Activated CD4-positive, alpha-beta T cell treated with anti-CD3 and anti-CD28 coated beads, Interleukin-2, amount 10 ng/mL, durations not matched to agents 24 days and 14 days (primary cell): ENCODE measurements around the gene SLC5A4. TPM values are rescaled to one million over a fixed set of nuclear protein-coding genes. Genes with fewer than 3 reads are reported as not detected.
A peak's percentile ranks its signal among the peaks of the same experiment; 100 is the strongest.

Experiments used
- DNase-seq: peaks from one replicate; pipeline ENCODE4 v3.0.0; 2022
- H3K27ac Mint-ChIP-seq: one replicate; pipeline ENCODE4 v1.8.0; 2022; ENCODE audit warnings: mild to moderate bottlenecking, mixed read lengths
- H3K27me3 Mint-ChIP-seq: one replicate; pipeline ENCODE4 v1.8.0; 2022; ENCODE audit warnings: mixed read lengths
- H3K36me3 Mint-ChIP-seq: one replicate; pipeline ENCODE4 v1.8.0; 2022; ENCODE audit warnings: low read depth, mild to moderate bottlenecking, mixed read lengths
- H3K4me1 Mint-ChIP-seq: one replicate; pipeline ENCODE4 v1.8.0; 2021; ENCODE audit warnings: mixed read lengths
- H3K4me3 Mint-ChIP-seq: one replicate; pipeline ENCODE4 v1.8.0; 2022; ENCODE audit warnings: mild to moderate bottlenecking, moderate library complexity, mixed read lengths
- H3K9me3 Mint-ChIP-seq: one replicate; pipeline ENCODE4 v1.8.0; 2021; ENCODE audit warnings: mixed read lengths
- intact Hi-C: fragments of 100-400 bp; cut with micrococcal nuclease; formaldehyde crosslinking; loops from one replicate; pipeline ENCODE4 v1.15.1; 2023
- total RNA-seq: library from RNA; stranded (reverse); gene quantifications from 2 replicates; pipeline ENCODE4 v1.2.3, GENCODE V29; 2022

SLC5A4 gene
- total RNA-seq, 1 donor from 2014 or later, result not detected

DNA sequence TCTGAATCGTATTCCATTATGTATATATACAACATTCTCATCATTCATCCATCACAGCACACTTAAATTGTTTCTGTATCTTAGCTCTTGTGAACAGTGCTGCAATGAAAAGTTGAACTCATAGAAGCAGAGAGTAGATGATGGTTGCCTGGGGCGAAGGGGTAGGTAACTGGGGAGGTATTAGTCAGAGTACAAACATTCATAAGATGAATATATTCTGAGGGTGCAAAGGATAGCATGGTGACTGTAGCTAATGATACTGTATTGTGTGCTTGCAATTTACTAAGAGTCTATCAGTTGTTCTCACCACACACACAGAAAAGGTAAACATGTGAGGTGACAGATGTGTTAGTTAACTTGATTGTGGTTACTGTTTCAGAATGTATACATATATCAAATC is 37.7 kb downstream of the SLC5A4 start:
- Mint-ChIP-seq H3K36me3 (no peaks in the 10 kb centered on the region), H3K9me3 (no peaks in the 10 kb centered on the region), H3K4me1 (no peaks in the 10 kb centered on the region), H3K27ac (no peak overlapping the region), H3K4me3 (no peak overlapping the region), H3K27me3 (peaks cover 30% of the 10 kb centered on the region)
- intact Hi-C loops, result no loop called here
- no peak for DNase-seq

GRCh38 chr22:32216911-32217310 is 38.2 kb downstream of the SLC5A4 start:
- Mint-ChIP-seq H3K4me1 (no peaks in the 10 kb centered on the region), H3K36me3 (no peaks in the 10 kb centered on the region), H3K27me3 (peaks cover 28% of the 10 kb centered on the region), H3K4me3 (no peak overlapping the region), H3K9me3 (no peaks in the 10 kb centered on the region), H3K27ac (no peak overlapping the region)
- intact Hi-C loops, result no loop called here
- no peak for DNase-seq

DNA sequence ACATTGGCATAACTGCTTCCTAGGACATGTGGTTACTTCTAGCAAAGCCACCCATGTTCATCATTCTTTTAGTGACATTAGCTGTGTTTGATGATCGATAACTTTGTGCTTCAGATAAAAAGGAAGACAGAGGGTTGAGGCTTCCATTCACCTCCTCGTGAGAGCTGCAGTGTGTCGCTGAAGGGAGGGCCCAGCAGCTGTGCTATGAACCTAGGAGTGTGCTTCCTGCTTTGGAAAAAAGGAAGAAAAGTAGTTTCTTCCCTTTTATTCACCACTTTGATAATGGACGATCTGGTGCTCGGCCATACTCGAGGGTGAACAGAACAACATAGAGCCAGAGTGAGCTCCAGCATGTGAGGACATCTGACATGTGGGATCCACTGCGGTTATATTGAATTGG is 44.1 kb downstream of the SLC5A4 start:
- no peaks in the 10 kb centered on the region for H3K36me3 Mint-ChIP-seq
- H3K4me3 Mint-ChIP-seq, result no peak overlapping the region
- peak; percentile 37 for DNase-seq
- H3K27me3 Mint-ChIP-seq, result peaks cover 3% of the 10 kb centered on the region
- no peaks in the 10 kb centered on the region for H3K9me3 Mint-ChIP-seq
- intact Hi-C loops, result no loop called here
- no peak overlapping the region for H3K27ac Mint-ChIP-seq
- H3K4me1 Mint-ChIP-seq, result peaks cover 5% of the 10 kb centered on the region

GRCh38 chr22:32208681-32209080 is 46.5 kb downstream of the SLC5A4 start:
- H3K27ac Mint-ChIP-seq, result no peak overlapping the region
- no peaks in the 10 kb centered on the region for H3K36me3 Mint-ChIP-seq
- no peak for DNase-seq
- no peaks in the 10 kb centered on the region for H3K9me3 Mint-ChIP-seq
- H3K4me3 Mint-ChIP-seq, result no peak overlapping the region
- peaks cover 8% of the 10 kb centered on the region for H3K4me1 Mint-ChIP-seq
- intact Hi-C loops, result loop anchor here (5.0 kb wide), 2 partner anchors 106 to 264 kb away; partner anchors contain the start of gene FBXO7
- peaks cover 6% of the 10 kb centered on the region for H3K27me3 Mint-ChIP-seq

GRCh38 chr22:32207971-32208480 is 47.1 kb downstream of the SLC5A4 start:
- H3K27ac Mint-ChIP-seq, result no peak overlapping the region
- DNase-seq, result peak; percentile 51

GRCh38 chr22:32206774-32207758 is 48.1 kb downstream of the SLC5A4 start:
- H3K27ac Mint-ChIP-seq, result peak overlapping the region; percentile 29
- H3K4me3 Mint-ChIP-seq, result no peak overlapping the region
- no peaks in the 10 kb centered on the region for H3K9me3 Mint-ChIP-seq
- H3K27me3 Mint-ChIP-seq, result peaks cover 18% of the 10 kb centered on the region
- no peaks in the 10 kb centered on the region for H3K36me3 Mint-ChIP-seq
- peaks cover 15% of the 10 kb centered on the region for H3K4me1 Mint-ChIP-seq
- intact Hi-C loops, result loop anchor here (2.0 to 5.0 kb wide), 3 partner anchors 105 to 265 kb away; partner anchors contain the start of gene FBXO7
- peak; percentile 84 for DNase-seq

More at GRCh38 chr22:32207971-32208480, 47.1 kb downstream of the SLC5A4 start:
- Mint-ChIP-seq H3K4me1 (peaks cover 12% of the 10 kb centered on the region), H3K9me3 (no peaks in the 10 kb centered on the region), H3K27me3 (peaks cover 12% of the 10 kb centered on the region), H3K36me3 (no peaks in the 10 kb centered on the region), H3K4me3 (no peak overlapping the region)
- intact Hi-C loops, result loop anchor here (2.0 to 5.0 kb wide), 3 partner anchors 106 to 264 kb away; partner anchors contain the start of gene FBXO7

DNA sequence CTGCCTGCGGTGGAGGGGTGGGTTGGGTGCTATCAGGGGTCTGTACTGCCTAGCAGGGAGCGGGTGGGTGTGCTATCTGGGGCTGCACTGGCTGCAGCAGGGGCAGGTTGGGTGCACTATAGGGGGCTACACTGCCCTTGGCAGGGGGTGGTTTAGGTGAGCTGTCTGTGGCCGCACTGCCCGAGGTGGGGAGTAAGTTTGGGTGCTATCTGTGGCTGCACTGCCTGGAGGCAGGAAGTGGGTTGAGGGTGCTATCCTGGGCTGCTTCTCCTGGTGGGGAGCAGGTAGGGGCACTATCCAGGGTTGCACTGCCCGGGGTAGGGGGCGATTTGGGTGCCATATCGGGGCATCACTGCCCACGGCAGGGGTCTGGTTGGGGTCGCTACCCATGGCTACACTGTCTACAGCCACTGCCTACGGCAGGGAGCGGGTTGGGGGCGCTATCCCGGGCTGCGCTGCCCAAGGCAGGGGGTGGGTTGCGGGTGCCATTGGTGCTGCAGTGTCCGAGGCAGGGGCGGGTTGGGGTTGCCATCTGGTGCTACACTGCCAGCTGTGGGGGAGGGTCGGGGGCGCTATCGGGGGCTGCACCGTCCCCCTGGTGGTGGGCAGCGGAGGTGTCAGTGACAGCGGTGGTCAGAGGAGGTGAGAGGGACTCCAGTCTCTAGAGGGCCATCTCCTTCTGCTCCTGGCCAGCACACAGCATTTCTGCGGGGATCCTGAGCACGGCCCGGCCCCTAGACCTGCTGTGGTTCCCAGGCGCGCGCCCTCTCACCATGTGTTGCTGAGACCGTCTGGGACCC is 49.0 kb downstream of the SLC5A4 start:
- intact Hi-C loops, result loop anchor here (2.0 to 5.0 kb wide), 3 partner anchors 104 to 266 kb away; partner anchors contain the start of gene FBXO7
- Mint-ChIP-seq H3K27ac (peak overlapping the region; percentile 29), H3K9me3 (no peaks in the 10 kb centered on the region), H3K27me3 (peaks cover 19% of the 10 kb centered on the region), H3K4me1 (peaks cover 19% of the 10 kb centered on the region), H3K4me3 (no peak overlapping the region), H3K36me3 (no peaks in the 10 kb centered on the region)
- DNase-seq, result peak; percentile 59

- Mint-ChIP-seq H3K27ac (no peak within 1 kb of the TSS), H3K36me3 (no peaks in the 10 kb centered on the region), H3K4me1 (peaks cover 24% of the 10 kb centered on the region), H3K27me3 (peaks cover 19% of the 10 kb centered on the region), H3K4me3 (peak within 1 kb of the TSS; percentile 68), H3K9me3 (no peaks in the 10 kb centered on the region)
- peak; percentile 67 for DNase-seq
- intact Hi-C loops, result loop anchor here (5.0 kb wide), 2 partner anchors 103 to 267 kb away; partner anchors contain the start of gene FBXO7
Measured at GRCh38 chr22:32204856-32205722, 50.1 kb downstream of the SLC5A4 start, which contains the start of gene RFPL2. TSS of gene RFPL2 (minus strand) at chr22:32205073. CDS start at chr22:32202451, 2,622 bp downstream.

DNA sequence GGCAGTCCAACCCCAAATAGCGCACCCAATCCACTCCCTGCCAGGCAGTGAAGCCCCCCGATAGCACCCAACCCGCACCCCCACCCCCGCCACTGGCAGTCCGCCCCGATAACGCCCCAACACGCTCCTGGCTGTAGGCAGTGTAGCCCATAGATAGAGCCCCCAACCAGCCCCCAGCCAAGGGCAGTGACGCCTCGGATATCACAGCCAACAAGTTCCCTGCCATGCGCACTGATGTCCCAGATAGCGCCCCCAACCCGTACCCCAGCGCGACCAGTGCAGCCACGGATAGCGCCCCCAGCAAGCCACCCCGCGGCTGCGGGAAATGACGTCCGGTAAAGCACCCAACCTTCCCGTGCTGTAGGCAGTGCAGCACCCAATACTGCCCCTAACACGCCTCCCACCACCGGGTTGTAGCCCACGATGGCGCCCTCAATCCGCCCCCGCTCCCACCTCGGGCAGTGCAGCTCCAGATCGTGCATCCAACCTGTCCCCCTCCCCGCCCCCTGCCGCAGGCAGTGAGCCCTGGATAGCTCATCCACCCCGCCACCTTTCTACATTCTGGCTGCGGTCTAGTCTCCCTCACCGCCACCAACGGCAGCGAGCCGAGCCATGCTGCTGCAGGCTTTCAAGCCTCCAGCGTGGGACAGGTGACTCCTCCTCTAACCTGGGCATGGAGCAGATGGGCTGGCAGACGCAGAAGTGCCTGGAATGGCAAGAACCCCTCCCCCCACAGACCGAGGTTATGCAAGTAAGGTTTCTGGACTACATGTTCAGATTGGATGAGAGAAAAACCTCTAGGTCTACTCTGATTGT is 50.9 kb downstream of the SLC5A4 start:
- Mint-ChIP-seq H3K4me3 (peak overlapping the region; percentile 68), H3K9me3 (no peaks in the 10 kb centered on the region), H3K4me1 (peaks cover 24% of the 10 kb centered on the region), H3K36me3 (no peaks in the 10 kb centered on the region), H3K27me3 (peaks cover 19% of the 10 kb centered on the region), H3K27ac (no peak overlapping the region)
- DNase-seq, result peak; percentile 61
- intact Hi-C loops, result no loop called here

GRCh38 chr22:32203181-32204039 is 51.7 kb downstream of the SLC5A4 start:
- intact Hi-C loops, result loop anchor here (2.0 kb wide), 1 partner anchor 61 kb away; no protein-coding TSS in a partner anchor
- H3K36me3 Mint-ChIP-seq, result no peaks in the 10 kb centered on the region
- no peaks in the 10 kb centered on the region for H3K9me3 Mint-ChIP-seq
- H3K27me3 Mint-ChIP-seq, result peaks cover 19% of the 10 kb centered on the region
- H3K27ac Mint-ChIP-seq, result no peak overlapping the region
- peaks cover 24% of the 10 kb centered on the region for H3K4me1 Mint-ChIP-seq
- H3K4me3 Mint-ChIP-seq, result peak overlapping the region; percentile 68
- DNase-seq, result no peak

- intact Hi-C loops, result loop anchor here (2.0 kb wide), 1 partner anchor 60 kb away; no protein-coding TSS in a partner anchor
- H3K36me3 Mint-ChIP-seq, result no peaks in the 10 kb centered on the region
- H3K4me1 Mint-ChIP-seq, result peaks cover 24% of the 10 kb centered on the region
- peak; percentile 77 for DNase-seq
- peak overlapping the region; percentile 68 for H3K4me3 Mint-ChIP-seq
- H3K27me3 Mint-ChIP-seq, result peaks cover 19% of the 10 kb centered on the region
- H3K9me3 Mint-ChIP-seq, result no peaks in the 10 kb centered on the region
- no peak overlapping the region for H3K27ac Mint-ChIP-seq
Measured at GRCh38 chr22:32202539-32203180, 52.5 kb downstream of the SLC5A4 start.
